Measurements from ENCODE around the gene CYSTM1.

- TF ChIP-seq ELK1 (IDR thresholded peaks at IDR 0.05; ENCODE audit: low read depth, low read length) (no peak), CTCF (IDR thresholded peaks at IDR 0.05) (no peak), EP300 (IDR thresholded peaks at IDR 0.05) (no peak)
These were observed 12.2 kb upstream of the CYSTM1 start for GRCh38 chr5:140162781-140163180.

Measured in A549 (cell line).